Ectodermal cell (in vitro differentiated cells): ENCODE data around the gene PTPRN2.

Experiments used
- H3K27ac ChIP-seq: 2 replicates; pipeline ENCODE4 v1.7.0; 2013; ENCODE audit warnings: mild to moderate bottlenecking, low read depth, low read length; ENCODE audit not compliant: insufficient read depth, poor library complexity, severe bottlenecking
- H3K27me3 ChIP-seq: 2 replicates; pipeline ENCODE4 v1.7.0; 2013; ENCODE audit warnings: mild to moderate bottlenecking, low read length; ENCODE audit not compliant: insufficient read depth, control insufficient read depth, poor library complexity, severe bottlenecking
- H3K36me3 ChIP-seq: one replicate; pipeline ENCODE4 v1.7.0; 2013; ENCODE audit warnings: low read length; ENCODE audit not compliant: control insufficient read depth, insufficient read depth
- H3K4me1 ChIP-seq: one replicate; pipeline ENCODE4 v1.7.0; 2013; ENCODE audit warnings: low read length; ENCODE audit not compliant: control insufficient read depth, insufficient read depth
- H3K4me3 ChIP-seq: 2 replicates; pipeline ENCODE4 v1.7.0; 2013; ENCODE audit warnings: low read depth, low read length, control low read depth; ENCODE audit not compliant: insufficient read depth
- H3K9me3 ChIP-seq: 2 replicates; pipeline ENCODE4 v1.7.0; 2013; ENCODE audit warnings: mild to moderate bottlenecking, low read length, moderate library complexity; ENCODE audit not compliant: control insufficient read depth
- WGBS, 2 experiments: methylation state at CpG; one replicate each; pipeline ENCODE4 v1.1.7; 2013; ENCODE audit warnings: missing lambda C conversion rate in 2 of 2; 5-methylcytosine and 5-hydroxymethylcytosine counted together

Gene PTPRN2

DNA sequence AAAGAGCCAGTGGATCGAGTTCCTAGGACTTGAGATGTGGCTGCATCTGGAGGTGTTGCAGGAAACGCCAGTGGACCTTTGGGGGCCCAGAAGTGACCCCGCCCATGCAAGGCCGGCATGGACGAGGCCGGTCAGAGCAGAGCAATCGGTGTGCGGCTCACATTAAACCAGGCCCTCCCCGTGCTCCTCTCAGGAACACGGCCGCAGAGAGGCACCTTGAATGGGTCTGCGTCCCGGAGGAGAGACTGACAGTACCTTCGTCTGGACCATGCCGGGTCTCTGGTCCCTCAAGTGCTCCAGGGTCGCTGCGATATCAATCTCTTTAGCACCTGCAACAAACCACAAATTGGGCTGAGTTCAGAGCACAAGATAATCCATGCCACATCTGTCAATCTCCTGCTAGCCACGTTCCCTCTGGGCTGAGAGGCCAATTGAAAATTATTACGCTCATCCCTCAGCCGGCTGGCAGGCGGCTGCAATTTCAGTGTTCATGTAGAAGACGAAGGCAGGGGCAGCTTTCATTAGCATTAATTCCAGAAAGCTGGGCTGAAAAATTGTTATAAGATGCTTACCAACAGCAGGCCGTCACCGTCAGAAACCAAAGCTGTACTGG, 1038.8 kb downstream of the PTPRN2 start:
- Histone ChIP-seq H3K36me3 (no peaks in the 10 kb centered on the region), H3K4me3 (no peak overlapping the region), H3K9me3 (peaks cover 12% of the 10 kb centered on the region), H3K27me3 (no peaks in the 10 kb centered on the region), H3K27ac (no peak overlapping the region), H3K4me1 (no peaks in the 10 kb centered on the region)
- 84 to 85% methylated on average over 24 of the region's 24 CpGs for WGBS, 2 experiments

DNA sequence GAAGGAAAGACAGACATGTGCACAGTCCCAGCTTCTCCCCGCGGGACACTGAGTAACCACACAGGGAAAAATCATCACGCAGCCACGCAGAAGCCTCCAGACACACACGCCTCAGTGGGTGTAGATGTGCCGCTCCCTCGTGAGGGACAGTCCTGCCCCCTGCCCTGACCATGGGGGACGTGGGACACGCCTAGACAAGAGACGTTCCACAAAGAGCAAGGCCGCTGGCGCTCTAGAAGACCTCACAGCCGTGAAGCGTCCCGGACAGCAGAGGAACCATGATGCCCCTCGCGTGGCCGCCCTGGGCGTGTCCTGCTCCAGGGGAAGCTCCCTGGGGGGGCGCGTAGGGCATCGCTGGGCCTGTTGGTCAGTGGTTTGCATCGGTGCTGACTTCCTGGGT, 1040.0 kb downstream of the PTPRN2 start:
- Histone ChIP-seq H3K9me3 (peaks cover 12% of the 10 kb centered on the region), H3K27me3 (no peaks in the 10 kb centered on the region), H3K4me1 (no peaks in the 10 kb centered on the region), H3K36me3 (no peaks in the 10 kb centered on the region), H3K27ac (no peak overlapping the region), H3K4me3 (no peak overlapping the region)
- 89 to 90% methylated on average over 23 of the region's 23 CpGs for WGBS, 2 experiments

DNA sequence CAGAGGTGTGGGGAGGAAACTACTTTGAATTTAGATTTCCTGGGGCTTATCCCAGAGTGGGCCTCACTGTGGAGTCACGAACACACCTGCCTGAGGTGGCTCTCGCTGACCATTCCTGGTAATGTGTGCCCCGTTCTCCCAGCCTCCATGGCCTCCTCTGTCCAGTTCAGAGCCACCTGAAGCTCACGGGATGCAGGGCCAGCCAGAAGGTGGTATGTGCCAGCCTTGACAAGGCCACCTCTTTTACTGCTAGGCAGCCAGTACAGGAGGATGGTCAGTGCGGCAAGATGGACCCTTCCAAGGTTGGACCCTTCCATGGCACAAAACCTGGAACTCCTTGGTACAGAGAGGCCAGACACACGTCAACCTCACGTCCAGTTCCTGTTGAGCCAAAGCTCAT, 1040.5 kb downstream of the PTPRN2 start:
- Histone ChIP-seq H3K27ac (no peak overlapping the region), H3K36me3 (no peaks in the 10 kb centered on the region), H3K9me3 (peaks cover 12% of the 10 kb centered on the region), H3K4me3 (no peak overlapping the region), H3K27me3 (no peaks in the 10 kb centered on the region), H3K4me1 (no peaks in the 10 kb centered on the region)
- WGBS, 2 experiments: 72 to 79% methylated on average over 7 of the region's 7 CpGs

DNA sequence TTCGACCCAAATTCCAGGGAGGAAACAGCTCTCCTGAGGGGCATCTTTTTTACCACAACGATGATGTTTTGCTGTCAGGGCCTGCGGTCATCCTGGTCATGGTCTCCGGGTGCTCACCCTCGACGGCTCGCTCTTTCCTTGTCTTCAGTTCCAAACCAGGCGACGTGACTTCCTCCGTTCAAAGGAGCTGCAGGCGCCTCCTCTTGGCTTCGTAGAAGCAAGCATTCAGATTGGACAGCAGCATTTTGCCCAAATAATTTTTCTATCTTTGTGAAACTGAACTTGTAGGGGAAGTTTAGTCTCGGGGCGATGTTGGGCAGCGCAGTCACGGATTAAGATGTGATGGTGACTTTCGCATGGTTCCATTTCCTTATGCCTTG, 1042.0 kb downstream of the PTPRN2 start:
- Histone ChIP-seq H3K4me3 (no peak overlapping the region), H3K36me3 (no peaks in the 10 kb centered on the region), H3K9me3 (peaks cover 12% of the 10 kb centered on the region), H3K27me3 (no peaks in the 10 kb centered on the region), H3K27ac (no peak overlapping the region), H3K4me1 (no peaks in the 10 kb centered on the region)
- 83 to 84% methylated on average over 17 of the region's 17 CpGs for WGBS, 2 experiments

DNA sequence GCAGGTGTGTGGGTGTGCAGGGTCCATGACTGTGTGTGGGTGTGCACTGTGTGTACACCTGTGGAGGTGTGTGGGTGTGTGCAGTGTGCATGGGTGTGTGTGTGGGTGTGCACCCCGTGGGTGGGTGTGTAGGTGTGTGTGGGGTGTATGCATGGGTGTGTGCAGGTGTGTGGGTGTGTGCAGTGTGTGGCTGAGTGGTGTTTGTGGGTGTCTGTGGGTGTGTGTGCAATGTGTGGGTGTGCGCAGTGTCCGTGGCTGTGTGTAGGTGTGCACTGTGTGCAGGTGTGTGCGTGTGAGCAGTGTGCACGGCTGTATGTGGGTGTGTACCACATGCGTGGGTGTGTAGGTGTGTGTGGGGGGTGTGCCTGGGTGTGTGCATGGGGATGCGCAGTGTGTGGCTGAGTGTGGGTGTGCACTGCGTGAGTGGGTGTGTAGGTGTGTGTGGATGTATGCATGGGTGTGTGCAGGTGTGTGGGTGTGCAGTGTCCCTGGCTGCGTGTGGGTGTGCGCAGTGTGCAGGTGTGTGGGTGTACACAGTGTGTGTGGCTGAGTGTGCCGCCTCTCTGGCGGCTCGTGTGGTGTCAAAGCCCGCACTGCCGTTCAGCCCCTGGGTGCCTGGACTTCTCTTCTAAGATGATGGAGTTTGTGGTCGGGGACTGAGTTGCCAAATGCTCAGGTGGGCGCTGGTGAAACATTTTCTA, 1042.5 kb downstream of the PTPRN2 start:
- Histone ChIP-seq H3K4me3 (no peak overlapping the region), H3K27ac (no peak overlapping the region), H3K27me3 (no peaks in the 10 kb centered on the region), H3K9me3 (peaks cover 10% of the 10 kb centered on the region), H3K36me3 (no peaks in the 10 kb centered on the region), H3K4me1 (no peaks in the 10 kb centered on the region)
- 80 to 82% methylated on average over 17 of the region's 17 CpGs for WGBS, 2 experiments

DNA sequence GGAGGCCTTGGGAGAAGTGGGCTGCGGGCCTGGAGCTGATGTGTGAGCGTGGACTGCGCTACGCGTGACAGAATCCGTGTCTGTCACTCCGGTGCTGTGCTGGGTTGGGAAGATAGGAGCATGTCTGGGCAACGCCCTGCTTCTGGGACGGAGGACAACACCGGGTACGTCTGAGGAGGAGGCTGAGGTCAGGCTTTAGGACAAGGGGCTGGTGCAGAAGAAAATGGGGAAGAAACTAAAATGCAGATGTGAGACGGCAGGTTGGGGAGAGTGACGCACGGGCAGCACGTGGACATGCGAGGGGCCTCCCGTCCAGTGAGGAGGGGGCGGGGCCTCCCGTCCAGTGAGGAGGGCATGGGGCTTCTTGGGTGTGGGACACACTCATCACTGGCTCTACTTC, 1043.4 kb downstream of the PTPRN2 start:
- Histone ChIP-seq H3K9me3 (peaks cover 10% of the 10 kb centered on the region), H3K36me3 (no peaks in the 10 kb centered on the region), H3K4me1 (no peaks in the 10 kb centered on the region), H3K27ac (no peak overlapping the region), H3K27me3 (no peaks in the 10 kb centered on the region), H3K4me3 (no peak overlapping the region)
- 87 to 89% methylated on average over 19 of the region's 19 CpGs for WGBS, 2 experiments

DNA sequence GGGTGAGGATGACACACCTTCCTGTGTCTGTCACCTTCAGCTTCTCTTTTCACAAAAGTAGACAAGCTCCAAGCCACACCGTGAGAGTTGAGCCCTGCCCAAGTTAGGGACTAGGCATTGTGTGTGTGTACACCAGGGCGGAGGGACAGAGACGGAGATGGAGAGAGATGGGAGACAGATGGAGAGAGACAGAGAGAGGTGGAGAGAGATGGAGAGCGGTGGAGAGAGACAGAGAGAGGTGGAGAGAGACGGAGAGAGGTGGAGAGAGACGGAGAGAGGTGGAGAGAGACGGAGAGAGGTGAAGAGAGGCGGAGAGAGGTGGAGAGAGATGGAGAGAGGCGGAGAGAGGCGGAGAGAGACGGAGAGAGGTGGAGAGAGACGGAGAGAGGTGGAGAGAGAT, 1043.8 kb downstream of the PTPRN2 start:
- 76 to 80% methylated on average over 12 of the region's 12 CpGs for WGBS, 2 experiments
- H3K27ac ChIP-seq: no peak overlapping the region
- H3K4me3 ChIP-seq: no peak overlapping the region
- no peaks in the 10 kb centered on the region for H3K4me1 ChIP-seq
- no peaks in the 10 kb centered on the region for H3K27me3 ChIP-seq
- H3K9me3 ChIP-seq: peaks cover 10% of the 10 kb centered on the region
- no peaks in the 10 kb centered on the region for H3K36me3 ChIP-seq

DNA sequence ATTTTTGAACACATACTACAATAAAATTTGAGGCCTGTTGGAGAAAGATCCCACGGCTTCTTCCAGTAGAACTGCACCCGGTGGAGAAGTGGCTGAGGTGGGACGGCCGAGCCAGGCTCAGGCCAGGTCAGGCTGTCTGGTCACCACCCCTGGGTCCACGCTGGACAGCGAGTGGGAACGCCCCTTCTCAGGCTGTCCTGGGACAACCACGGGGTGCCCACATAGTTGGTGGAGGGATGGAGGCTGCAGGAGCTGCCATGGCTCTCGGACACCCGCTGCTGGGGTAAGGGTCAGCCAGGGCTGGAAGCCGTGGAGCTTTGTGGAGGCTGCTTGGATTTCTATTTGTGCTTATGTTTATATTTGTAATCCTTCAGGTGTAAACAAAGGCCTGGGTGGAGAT, 1044.3 kb downstream of the PTPRN2 start:
- Histone ChIP-seq H3K36me3 (no peaks in the 10 kb centered on the region), H3K27me3 (no peaks in the 10 kb centered on the region), H3K4me3 (no peak overlapping the region), H3K9me3 (peaks cover 10% of the 10 kb centered on the region), H3K4me1 (no peaks in the 10 kb centered on the region), H3K27ac (no peak overlapping the region)
- WGBS, 2 experiments: 84 to 86% methylated on average over 11 of the region's 11 CpGs

DNA sequence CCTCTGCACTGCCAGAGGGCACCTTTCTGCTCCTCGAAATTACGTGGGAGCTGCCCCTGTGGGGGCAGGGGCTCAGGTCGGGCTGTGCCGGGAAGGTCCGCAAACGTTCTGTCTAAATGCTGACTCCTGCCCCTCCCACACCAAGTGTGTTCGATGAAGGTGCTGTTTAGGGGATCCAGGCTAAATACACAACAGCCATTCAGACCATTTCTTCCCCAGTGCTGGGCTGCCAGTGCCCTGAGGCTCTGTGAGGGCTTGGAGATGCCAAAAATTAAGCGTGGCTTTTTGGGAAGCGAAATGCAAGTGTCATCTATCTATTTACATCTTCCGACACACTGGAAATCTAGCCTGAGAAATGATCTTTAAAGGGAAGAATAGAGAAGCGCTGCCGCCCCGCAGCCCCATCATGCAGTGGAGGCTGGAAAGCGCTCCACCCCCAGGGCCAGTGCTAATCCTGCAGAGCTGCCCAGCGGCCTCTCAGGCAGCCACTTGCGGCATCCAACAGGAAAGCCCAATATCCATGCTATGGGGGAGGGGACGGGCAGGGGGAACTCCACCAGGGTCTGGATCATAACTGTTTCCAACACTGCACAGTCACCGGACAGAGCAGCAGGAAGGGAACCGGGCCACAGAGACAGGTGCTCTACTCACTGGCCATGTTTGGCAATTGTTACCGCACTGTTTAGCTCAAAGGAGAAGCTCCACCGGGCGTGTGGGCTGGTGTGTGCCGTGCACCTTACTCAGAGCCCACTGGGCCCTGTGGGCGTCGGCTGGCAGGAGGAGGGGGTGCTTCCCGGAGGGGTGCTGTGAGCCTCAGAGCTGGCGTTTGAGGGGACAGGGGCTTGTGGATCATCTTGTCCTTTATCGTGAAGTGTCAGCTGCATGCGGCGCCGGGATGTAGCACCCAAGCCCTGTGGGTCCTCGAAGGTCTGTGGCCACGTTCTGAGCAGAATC, 1045.3 kb downstream of the PTPRN2 start:
- Histone ChIP-seq H3K27me3 (no peaks in the 10 kb centered on the region), H3K4me1 (no peaks in the 10 kb centered on the region), H3K4me3 (no peak overlapping the region), H3K9me3 (peaks cover 7% of the 10 kb centered on the region), H3K27ac (no peak overlapping the region), H3K36me3 (no peaks in the 10 kb centered on the region)
- 83 to 84% methylated on average over 33 of the region's 33 CpGs for WGBS, 2 experiments
